K562 treated with DMSO at 1 percent for 48 hours (cell line): Measurements from ENCODE around the gene RRAD. TPM values are rescaled to one million over a fixed set of nuclear protein-coding genes. Genes with fewer than 3 reads are reported as not detected.

ENCODE experiments used
- total RNA-seq: library from RNA; unstranded; fragments of 300-600 nt; gene quantifications from 2 replicates; pipeline ENCODE4 v1.2.3, GENCODE V29; 2022; ENCODE audit warnings: low replicate concordance; ENCODE audit errors: extremely low read depth

The RRAD gene, protein sequence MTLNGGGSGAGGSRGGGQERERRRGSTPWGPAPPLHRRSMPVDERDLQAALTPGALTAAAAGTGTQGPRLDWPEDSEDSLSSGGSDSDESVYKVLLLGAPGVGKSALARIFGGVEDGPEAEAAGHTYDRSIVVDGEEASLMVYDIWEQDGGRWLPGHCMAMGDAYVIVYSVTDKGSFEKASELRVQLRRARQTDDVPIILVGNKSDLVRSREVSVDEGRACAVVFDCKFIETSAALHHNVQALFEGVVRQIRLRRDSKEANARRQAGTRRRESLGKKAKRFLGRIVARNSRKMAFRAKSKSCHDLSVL
- not detected in 2 replicates for total RNA-seq

DNA sequence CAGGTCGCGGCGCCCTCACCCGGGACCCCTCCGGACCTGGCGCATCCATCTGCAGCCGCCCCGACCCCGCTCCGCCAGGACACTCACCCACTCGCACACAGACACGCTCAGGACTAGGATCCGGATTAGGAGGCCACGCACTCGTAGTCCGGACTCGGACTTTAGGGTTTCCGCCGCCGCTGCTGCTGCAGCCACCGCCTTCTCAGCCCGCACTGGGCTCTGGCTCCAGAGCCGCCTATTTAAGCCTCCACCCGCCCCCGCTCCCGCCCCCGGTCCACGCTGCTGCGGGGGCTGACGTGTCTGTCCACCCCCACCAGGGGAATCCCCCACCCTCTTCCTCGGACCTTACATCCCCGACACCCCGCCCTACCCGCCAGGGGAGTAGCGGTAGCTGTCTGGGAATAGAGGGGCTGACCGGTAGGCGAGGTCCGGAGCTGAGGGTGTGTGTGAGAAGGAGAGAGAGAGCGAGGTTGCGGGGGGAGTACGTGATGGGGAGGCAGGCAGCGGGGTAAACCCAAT is at the start of gene RRAD:
Gene RRAD (minus strand): TSS at position 214 of the 519 bp plus-strand sequence. CDS start 356 bp downstream, outside the sequence.

DNA sequence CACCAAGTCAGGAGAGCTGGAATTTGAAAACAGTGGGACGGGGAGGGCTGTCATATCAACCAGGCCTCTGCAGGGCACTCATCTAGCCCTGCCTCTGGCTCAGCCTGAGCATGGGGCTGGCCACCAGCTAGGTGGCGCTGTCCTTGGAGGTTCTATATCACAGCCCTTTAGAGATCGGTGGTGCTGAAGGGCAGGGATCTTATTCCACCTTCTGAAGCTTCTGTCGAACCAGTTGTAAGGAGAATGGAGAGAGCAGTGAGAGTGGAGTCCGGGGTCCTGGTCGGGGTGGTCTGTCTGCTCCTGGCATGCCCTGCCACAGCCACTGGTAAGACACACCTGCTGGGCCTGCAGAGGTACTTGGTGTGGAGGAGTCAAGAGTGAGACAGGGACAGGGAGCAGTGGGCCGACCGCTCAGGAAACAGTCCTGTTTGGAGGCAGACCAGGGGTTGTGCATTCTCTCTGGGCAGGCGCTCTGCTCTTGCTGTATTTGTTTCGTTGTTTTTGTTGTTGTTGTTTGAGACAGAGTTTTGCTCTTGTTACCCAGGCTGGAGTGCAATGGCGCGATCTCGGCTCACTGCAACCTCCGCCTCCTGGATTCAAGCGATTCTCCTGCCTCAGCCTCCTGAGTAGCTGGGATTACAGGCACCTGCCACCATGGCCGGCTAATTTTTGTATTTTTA is 35.9 kb upstream of the RRAD start, which contains the start of gene CES3:
Gene CES3 (plus strand): TSS at position 202 of the 680 bp plus-strand sequence. CDS start 42 bp downstream, at position 244.

DNA sequence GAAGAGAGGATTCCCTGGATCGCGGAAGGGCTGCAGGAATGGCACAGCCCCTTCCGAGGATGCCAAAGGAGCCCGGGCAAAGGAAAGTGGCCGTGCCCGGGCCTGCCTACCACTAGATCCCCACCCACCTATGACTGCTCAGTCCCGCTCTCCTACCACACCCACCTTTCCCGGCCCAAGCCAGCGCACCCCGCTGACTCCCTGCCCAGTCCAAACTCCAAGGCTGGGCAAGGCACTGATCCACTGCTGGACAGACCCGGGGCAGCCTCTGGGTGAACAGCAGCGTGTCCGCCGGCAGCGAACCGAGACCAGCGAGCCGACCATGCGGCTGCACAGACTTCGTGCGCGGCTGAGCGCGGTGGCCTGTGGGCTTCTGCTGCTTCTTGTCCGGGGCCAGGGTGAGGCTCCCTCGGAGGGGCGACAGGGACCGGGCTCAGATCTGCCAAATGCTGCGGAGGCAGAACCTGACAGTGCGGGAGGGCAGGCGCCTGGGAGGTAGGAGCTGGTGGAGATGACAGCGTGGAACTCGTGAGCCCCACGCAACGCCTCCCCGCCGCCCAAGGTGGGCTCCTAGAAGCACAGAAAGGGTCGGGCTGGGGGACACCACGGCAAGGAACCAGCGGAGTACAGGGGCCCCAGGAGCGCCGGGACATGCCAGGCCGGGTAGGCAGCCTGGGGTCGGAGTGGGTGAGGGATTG is 10.1 kb upstream of the RRAD start, which contains the start of gene CES2:
Gene CES2 (plus strand): TSS at position 203 of the 698 bp plus-strand sequence. CDS start 120 bp downstream, at position 323.

DNA sequence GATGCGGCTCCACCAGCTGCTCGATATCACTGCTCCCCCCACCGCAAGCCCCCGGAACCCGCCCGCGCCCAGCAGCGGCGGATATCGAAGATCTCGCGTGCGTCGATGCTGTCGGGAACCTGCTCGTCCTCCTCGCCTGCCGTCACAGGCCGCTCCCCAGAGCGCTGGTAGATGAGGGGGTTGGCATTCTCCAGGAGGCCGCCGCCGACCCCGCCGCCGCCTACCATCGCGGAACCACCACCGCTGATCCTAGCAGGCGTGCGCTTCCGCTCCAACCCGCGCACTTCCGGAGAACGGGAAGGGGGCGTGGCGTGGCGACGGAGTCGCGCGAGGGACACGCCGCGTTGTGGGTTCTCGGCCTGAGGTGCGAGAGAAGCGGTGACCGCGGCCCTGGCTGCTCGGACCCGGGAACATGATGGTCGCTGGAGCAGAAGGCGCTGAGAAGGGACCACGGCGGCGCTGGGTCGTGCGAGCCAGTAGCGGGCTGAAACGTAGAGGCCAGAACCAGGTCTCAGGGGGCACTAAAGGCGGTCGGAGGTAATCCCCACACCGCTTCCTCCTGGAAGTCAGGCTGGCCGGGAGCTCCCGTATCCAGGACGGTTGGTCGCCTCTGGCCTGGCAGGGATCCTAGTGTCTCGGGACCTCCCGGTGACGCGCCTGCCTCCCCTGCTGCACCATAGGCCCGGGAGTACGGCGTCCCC is 9.0 kb upstream of the RRAD start, which contains the start of gene CIAO2B:
Gene CIAO2B (minus strand): TSS at position 265 of the 701 bp plus-strand sequence. CDS start 38 bp downstream, at position 227.

DNA sequence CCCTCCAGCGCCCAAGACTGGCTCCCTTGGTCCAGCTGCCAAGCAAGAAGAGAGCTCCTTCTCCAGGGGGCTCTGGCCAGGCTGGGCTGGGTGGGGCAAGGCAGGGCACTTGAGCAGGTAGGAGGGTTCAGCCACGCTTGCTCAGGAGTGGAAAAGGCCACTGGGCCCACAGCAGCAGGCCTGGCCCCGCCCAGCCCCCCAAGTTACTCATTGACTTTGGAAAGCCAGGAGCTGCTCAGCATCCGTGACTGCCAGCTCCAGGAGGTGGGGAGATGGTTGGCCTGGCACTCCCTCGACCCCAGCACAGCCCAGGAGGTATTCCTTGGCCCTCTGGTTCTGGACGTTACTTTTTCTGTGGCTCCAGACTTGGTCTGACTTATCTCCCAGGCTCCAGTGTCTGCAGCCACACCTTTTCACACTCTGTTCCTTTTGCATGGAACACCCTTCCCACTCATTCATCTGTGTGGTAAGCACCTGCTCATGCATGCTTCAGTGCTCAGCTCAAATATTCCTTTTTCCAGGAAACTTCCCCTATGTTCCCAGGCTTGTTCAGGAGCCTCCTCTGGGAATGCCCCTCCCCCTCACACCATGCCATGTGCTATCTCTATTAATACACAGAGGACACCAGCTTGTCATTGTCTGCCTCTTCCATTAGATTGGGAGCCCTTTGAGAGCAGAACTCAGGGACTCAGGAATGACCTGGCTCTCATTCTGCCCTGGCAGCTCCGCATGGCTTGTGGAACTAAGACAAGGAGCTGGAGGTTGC is 6.3 kb downstream of the RRAD start, which contains the start of gene CDH16:
Gene CDH16 (minus strand): TSS at position 83 of the 766 bp plus-strand sequence. CDS start 820 bp downstream, outside the sequence.

DNA sequence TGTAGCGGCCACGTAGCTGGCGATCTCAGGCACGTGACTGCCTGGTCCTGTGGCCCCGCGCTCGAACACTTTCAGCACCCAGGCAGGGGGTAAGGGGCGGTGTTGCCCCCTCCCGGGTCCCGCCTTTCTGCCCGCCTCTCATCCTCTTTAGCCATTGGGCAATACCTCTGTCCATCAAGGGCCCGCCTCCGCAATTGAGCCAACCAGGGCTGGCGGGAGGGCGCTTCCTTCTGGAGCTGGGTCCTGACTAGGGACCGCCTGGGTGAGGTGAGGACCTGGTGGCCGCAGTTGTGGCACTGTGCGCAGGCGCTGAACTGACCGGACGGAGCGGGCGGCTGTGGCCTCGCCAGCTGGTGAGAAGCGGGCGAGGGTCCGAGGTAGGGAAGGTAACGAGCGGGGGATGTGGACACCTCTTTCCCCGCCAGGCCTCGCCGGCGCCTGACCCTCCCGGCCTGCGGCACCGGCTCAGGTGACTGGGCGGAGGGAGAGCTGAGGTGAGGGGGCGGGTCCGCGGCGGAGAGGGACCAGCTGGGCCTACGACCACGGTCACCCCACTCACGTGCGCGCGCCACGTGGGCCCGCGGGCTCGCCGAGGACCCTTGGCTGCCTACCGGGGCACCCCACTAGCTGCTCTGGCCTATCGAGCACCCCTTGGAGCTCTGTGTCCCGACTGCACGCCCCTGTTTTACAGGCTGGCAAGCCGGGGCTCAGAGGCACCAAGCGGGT is 44.9 kb downstream of the RRAD start, which contains the start of gene PDP2:
Gene PDP2 (plus strand): TSS at position 228 of the 726 bp plus-strand sequence. CDS start 3,770 bp downstream, outside the sequence.

Other genes with a start within 250 kb of the RRAD start
- not detected in 2 replicates for gene CMTM4, start 228.8 kb downstream of the RRAD start, total RNA-seq
- gene DYNC1LI2, start 173.9 kb downstream of the RRAD start, total RNA-seq: not detected in 2 replicates
- not detected in 2 replicates for gene TERB1, start 124.0 kb downstream of the RRAD start, total RNA-seq
- gene NAE1, start 94.6 kb downstream of the RRAD start, total RNA-seq: not detected in 2 replicates
- gene CA7, start 81.1 kb downstream of the RRAD start, total RNA-seq: not detected in 2 replicates
- gene PDP2, start 45.0 kb downstream of the RRAD start, total RNA-seq: not detected in 2 replicates
- not detected in 2 replicates for gene CDH16, start 6.7 kb downstream of the RRAD start, total RNA-seq
- gene CIAO2B, start 8.9 kb upstream of the RRAD start, total RNA-seq: not detected in 2 replicates
- not detected in 2 replicates for gene CES2, start 10.0 kb upstream of the RRAD start, total RNA-seq
- not detected in 2 replicates for gene CES3, start 35.7 kb upstream of the RRAD start, total RNA-seq
- not detected in 2 replicates for gene CES4A, start 63.1 kb upstream of the RRAD start, total RNA-seq
- 506 TPM in 1 of 2 replicates, not detected in the other for gene CBFB, start 103.6 kb upstream of the RRAD start, total RNA-seq
- gene PHAF1, start 184.4 kb upstream of the RRAD start, total RNA-seq: not detected in 2 replicates
- gene B3GNT9, start 225.5 kb upstream of the RRAD start, total RNA-seq: not detected in 2 replicates
- gene TRADD, start 234.4 kb upstream of the RRAD start, total RNA-seq: not detected in 2 replicates
- not detected in 2 replicates for gene FBXL8, start 234.4 kb upstream of the RRAD start, total RNA-seq
- not detected in 2 replicates for gene HSF4, start 239.2 kb upstream of the RRAD start, total RNA-seq
- not detected in 2 replicates for gene NOL3, start 245.0 kb upstream of the RRAD start, total RNA-seq